Measurements from ENCODE around the gene ACBD6. TPM values are rescaled to one million over a fixed set of nuclear protein-coding genes. Genes with fewer than 3 reads are reported as not detected.

Gene ACBD6
- total and polyA plus RNA-seq, 2 of the 4 experiments (the other 2 are of a cell fraction): 52.5 to 59.1 TPM

- peak overlapping the region; percentile 18 for H2AFZ ChIP-seq (replicated peaks; ENCODE audit: low read length, poor library complexity)
- whole genome bisulfite sequencing, 2 experiments (ENCODE audit: extremely low coverage in 2 of 2, insufficient read length in 1 of 2): 70% methylated on average over 3 of the region's 5 CpGs; no CpG with 5 or more reads in 1 of the 2 experiments
- H3K4ac ChIP-seq (ENCODE audit: low read depth, low read length): no peak overlapping the region
- no peak overlapping the region for H4K91ac ChIP-seq (ENCODE audit: insufficient read depth, low read depth, low read length)
- ChIA-PET CTCF (no interaction called here), POLR2A (ENCODE audit: unreplicated experiment) (interaction anchor here (0.6 kb wide), 1 partner anchor 142 kb away, joined by 5 read pairs; no protein-coding TSS in a partner anchor)
- H2BK20ac ChIP-seq (ENCODE audit: low read depth, low read length): no peak overlapping the region
- no peak for ATAC-seq (ENCODE audit: low read depth)
- no TSS peak for BruUV-seq (replicated peaks)
- H3K4me3 ChIP-seq (ENCODE audit: insufficient read depth, low read depth, low read length): no peak overlapping the region
- no peak overlapping the region for H4K8ac ChIP-seq (ENCODE audit: low read depth in 2 of 2, low read length in 2 of 2)
- no peak overlapping the region for H3K27ac ChIP-seq (ENCODE audit: insufficient read depth, low read length)
- in situ Hi-C loops (cut with MboI; ENCODE audit: low sequenced_read_pairs): loop anchor here (25.0 kb wide), 1 partner anchor 905 kb away; no protein-coding TSS in a partner anchor
- H2BK5ac ChIP-seq (ENCODE audit: low read depth, low read length, poor library complexity, severe bottlenecking): no peak overlapping the region
- H3K4me1 ChIP-seq (ENCODE audit: control insufficient read depth, insufficient read depth, low read length): no peaks in the 10 kb centered on the region
- no peak overlapping the region for H2AK9ac ChIP-seq (replicated peaks; ENCODE audit: low read depth, low read length, poor library complexity)
- H3K9ac ChIP-seq (ENCODE audit: low read depth, low read length): no peak overlapping the region
- no peaks in the 10 kb centered on the region for H3K9me3 ChIP-seq (ENCODE audit: control insufficient read depth, insufficient read depth, low read length)
- no peaks in the 10 kb centered on the region for H3K79me1 ChIP-seq (ENCODE audit: low read depth in 1 of 2, low read length in 2 of 2)
- no peaks in the 10 kb centered on the region for H4K20me1 ChIP-seq (ENCODE audit: insufficient read depth, low read length)
- no peak overlapping the region for H3K4me2 ChIP-seq (ENCODE audit: low read depth, low read length)
- intact Hi-C loops (cut with micrococcal nuclease): no loop called here
- TF ChIP-seq RAD21 (IDR thresholded peaks at IDR 0.05; ENCODE audit: low read length) (no peak), MAZ (IDR thresholded peaks at IDR 0.05; ENCODE audit: borderline replicate concordance, low read depth, low read length) (no peak), CTCF (conservative IDR thresholded peaks at IDR 0.05; ENCODE audit: low read depth, low read length) (no peak), RFX5 (IDR thresholded peaks at IDR 0.05; ENCODE audit: low read depth, low read length) (no peak), MAFK (IDR thresholded peaks at IDR 0.05; ENCODE audit: low read depth, low read length) (no peak), RCOR1 (IDR thresholded peaks at IDR 0.05; ENCODE audit: insufficient replicate concordance, low read length) (no peak), NFE2L2 (IDR thresholded peaks at IDR 0.05; ENCODE audit: low read depth, low read length) (no peak)
- no peak overlapping the region for H4K5ac ChIP-seq (ENCODE audit: low read depth, low read length)
- peaks cover 32% of the 10 kb centered on the region for H3K27me3 ChIP-seq (ENCODE audit: control insufficient read depth, insufficient read depth, low read length)
- H3K18ac ChIP-seq (ENCODE audit: low read depth, low read length): no peak overlapping the region
- no peak for DNase-seq
- no peak overlapping the region for H2BK15ac ChIP-seq (ENCODE audit: low read depth, low read length)
- H3K36me3 ChIP-seq (ENCODE audit: control insufficient read depth, insufficient read depth, low read length): no peaks in the 10 kb centered on the region
- no peak overlapping the region for H2BK120ac ChIP-seq (ENCODE audit: low read depth, low read length)
- H3K23ac ChIP-seq (ENCODE audit: low read depth, low read length): no peak overlapping the region
- no peak overlapping the region for H3K56ac ChIP-seq (ENCODE audit: extremely low read depth, insufficient read depth, low read length)
- dilution Hi-C loops (cut with HindIII; ENCODE audit: low sequenced_read_pairs, unreplicated experiment): no loop called here
- no peaks in the 10 kb centered on the region for H3K9me1 ChIP-seq (ENCODE audit: insufficient read depth, low read length)
- H3K14ac ChIP-seq (replicated peaks; ENCODE audit: low read depth, low read length): no peak overlapping the region
- no peak overlapping the region for H2AK5ac ChIP-seq (ENCODE audit: low read depth, low read length)
Measured at GRCh38 chr1:180257028-180257386, 245.4 kb downstream of the ACBD6 start.
